ENCODE results near the gene FEZ2.

The FEZ2 gene

GRCh38 chr2:36560726-36561125, 37.2 kb downstream of the FEZ2 start:
- DNase-seq, result no peak

DNA sequence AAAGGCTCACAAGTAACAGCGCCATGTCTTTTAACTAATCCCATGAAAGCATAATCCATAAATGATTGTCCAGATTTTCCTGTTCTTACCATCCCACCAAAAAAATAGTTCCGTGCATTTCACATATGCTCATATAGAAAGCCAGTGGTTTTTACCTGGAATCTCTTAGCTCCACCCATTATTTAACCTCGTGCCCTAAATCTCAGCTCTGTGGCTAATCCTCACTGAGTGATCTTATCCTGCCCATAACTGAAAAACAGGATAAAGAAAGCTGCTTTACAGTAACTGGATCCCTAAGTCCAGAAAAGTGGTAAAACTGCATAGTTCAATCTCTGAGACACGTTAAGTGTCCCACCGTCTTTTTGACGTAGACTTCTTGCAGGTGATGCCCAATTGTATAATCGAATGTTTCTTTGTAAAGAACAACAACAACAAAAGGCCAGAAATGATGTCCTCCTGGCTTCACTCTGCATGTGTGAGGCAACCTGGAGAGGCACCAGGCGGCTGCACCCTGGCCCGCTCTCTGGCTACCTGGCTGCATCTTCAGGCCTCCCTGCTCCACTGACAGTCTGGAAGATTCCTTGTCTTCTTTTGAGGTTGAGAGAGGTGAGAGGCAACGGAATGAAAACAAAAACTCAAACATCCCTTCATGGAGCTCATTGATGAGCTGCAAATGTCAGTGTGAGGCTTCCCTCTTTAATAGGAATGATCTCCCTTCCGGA, 38.6 kb downstream of the FEZ2 start:
- no peak for DNase-seq

- DNase-seq, result no peak
These were observed 41.1 kb downstream of the FEZ2 start for GRCh38 chr2:36556842-36557241.

DNA sequence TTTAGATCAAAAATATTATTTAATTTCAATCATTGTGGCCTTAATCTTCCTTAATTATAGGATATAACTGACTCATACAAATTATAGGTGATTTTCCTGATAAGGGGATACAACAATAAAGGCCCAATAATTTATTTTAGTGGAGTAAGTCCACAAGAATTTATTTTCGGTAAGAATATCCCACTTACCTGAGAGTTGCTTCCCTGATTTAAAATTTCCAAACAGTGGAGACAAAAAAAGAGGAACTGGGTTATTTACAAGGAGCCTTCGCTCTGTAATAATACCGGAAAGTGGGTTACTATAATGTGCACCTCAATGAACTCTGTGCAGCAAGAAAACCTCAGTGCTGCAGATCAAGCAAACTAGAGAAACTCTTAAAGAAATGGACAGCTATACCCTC, 42.2 kb downstream of the FEZ2 start:
- DNase-seq, result no peak

DNA sequence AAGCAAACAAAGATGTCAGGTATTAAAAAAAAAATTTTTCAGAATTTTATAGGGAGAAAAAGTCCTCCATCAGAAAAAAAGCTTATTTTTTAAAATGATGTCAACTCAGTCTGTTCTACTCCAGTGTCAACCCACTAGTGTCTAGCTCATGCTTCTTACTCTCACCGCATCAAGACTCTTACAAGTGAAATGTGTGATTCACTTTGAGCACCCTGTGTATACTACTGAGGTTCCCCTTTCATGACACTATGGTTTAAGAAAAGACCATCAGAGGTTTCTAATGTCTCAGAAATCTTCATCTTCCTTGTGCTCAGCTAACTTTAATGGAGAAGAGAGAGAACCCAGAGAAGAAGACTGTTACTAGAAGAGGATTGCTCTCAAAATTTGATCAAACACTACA, 43.4 kb downstream of the FEZ2 start:
- no peak for DNase-seq

GRCh38 chr2:36553683-36554082, 44.3 kb downstream of the FEZ2 start:
- no peak for DNase-seq

DNA sequence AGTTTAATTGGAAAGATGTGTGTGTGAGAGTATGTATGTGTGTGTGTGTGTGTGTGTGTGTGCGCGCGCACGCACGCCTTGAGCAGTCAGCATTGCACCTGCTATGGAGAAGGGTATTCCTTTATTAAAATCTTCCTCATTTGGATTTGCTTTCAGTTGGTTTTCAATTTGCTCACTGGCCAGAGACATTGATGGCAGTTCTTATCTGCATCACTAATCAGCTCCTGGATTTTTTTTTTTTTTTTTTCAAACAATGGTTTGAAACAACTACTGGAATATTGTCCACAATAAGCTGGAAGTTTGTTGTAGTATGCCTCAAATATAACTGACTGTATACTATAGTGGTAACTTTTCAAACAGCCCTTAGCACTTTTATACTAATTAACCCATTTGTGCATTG, 48.0 kb downstream of the FEZ2 start:
- no peak for DNase-seq

DNA sequence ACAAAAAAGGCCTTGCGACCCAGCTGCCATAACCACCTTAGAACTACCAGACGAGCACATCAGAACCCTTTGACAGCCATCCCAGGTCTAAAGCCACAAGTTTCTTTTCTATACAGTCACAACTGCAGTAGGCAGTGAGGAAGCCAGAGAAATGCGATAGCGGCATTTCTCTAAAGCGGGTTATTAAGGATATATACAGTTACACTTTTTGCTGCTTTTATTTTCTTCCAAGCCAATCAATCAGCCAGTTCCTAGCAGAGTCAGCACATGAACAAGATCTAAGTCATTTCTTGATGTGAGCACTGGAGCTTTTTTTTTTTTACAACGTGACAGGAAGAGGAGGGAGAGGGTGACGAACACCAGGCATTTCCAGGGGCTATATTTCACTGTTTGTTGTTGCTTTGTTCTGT, 48.8 kb downstream of the FEZ2 start:
- peak; percentile 29 to 49 for DNase-seq

DNA sequence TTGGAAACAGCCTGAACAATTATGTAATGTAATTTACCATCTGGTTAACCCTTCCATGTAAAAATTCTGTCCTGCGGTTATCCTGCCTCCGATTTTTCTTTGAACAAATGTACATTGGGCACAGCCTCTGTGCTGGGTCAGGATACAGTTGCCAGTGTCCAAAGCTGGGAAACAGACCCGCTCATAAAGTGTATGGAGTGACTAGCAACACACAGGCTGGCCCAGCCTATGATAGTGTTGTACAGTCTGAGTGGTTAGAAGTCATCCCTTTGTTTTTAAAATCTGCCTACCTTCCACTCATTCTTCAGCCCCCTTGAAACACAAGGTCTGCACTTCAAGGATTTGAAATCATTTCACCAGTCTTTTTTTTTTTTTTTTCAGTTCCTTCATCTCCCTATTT, 50.1 kb downstream of the FEZ2 start:
- no peak for DNase-seq

GRCh38 chr2:36545871-36546416, 52.0 kb downstream of the FEZ2 start:
- no peak for DNase-seq

DNA sequence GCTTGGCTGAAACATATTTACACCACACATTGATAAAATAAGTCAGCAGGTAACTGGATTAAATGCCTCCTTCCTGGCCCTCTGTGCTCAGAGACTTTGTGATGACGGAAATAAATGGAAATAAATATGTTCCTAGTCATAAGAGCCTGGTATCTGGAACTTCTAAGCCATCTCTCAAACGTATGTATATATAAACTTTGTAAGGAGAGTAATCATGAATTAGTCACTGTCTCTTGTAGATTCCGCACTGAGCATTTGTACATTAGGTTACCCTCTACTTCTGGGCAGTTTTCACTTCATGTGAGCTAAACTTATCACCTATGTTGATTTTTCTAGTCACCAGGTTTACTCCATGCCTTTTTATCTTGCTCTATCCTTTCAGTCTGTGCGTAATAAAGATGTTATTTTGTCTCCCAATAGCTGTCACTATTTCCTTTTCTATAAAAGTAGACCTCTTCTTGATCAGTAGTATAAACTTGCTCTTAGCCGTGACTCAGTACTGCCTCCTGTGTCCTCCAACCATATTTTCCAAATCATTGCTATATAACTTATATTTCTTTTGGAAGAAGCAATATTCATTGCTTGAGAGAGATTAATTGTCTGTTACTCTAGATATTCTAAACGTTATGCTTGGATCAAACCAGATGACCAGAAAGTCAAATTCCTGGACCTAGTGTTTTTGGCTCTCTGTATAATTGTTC, 53.2 kb downstream of the FEZ2 start:
- peak in 1 of 2 experiments; percentile 39 for DNase-seq

GRCh38 chr2:36541891-36542595, 55.9 kb downstream of the FEZ2 start:
- DNase-seq, result no peak

DNA sequence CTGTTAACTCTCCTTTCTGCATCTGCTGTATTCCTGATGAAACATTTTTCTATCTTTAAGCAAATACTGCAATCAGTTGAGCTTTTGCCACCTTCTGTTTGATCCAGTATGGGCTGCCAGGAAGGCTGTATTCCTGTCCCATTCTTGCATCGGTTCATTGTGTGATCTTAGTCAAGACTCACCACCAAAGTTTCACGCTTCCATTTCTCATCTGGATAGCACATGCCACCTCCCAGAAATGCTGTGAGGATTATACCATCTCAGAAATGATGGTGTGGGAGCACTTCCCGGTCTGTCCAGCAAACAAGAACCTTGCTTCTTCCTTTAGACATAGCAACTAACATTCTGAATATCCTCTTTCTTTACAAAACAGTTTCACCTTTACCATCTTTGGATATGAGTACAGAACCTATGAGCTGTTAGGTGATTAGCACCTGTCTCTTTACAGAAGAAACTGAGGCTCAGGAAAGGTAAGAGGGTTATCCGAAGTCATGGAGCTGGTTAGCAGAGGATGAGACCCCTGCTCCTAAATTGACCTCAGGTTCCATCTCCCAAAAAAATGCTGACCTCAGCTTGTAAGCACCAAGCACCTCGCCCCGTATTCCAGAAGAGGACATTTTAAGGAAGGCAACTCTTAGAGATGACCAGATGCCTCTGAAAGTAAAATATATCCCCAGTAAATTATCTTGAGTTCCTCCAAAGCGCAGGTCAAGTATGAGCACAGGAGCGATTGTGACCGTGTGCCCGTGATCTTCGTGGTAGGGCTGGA, 56.8 kb downstream of the FEZ2 start:
- no peak for DNase-seq

DNA sequence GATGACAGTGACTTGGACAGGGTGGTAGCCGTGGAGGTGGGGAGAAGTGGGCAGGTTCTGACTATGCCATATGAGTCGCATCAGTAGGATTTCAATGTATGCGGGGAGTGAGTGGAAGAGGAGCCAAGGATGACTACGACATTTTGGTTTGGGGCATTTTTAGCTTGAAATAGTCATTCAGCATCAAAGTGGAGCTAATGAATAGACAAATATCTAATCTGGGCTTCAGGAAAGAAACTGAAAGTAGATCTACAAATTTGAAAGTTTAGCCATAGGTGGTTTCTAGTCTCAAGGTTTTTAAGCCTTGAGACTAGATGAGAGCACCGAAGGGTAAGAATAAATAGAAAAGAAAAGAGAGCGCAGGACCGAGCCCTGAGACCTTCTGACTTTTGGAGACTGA, 58.3 kb downstream of the FEZ2 start:
- DNase-seq, result no peak

DNA sequence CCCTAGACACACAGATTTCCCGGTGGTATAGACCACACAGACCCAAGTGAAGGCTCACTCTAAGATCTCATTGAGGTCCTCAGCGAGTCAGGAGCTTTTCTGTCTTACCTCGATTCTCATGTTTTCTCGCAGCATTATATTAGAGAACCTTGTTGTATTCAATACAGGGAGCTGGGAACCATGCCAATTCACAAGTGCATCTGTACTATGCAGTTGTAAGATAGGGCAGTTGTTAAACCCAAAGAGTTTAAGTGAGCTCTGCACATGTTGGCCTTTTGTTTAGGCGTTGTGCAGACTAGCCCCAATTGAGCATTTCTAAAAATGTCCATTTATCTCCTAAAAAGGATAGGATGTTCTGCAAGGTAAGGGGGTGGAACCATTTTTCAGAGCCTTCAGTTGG, 59.6 kb downstream of the FEZ2 start:
- no peak for DNase-seq

DNA sequence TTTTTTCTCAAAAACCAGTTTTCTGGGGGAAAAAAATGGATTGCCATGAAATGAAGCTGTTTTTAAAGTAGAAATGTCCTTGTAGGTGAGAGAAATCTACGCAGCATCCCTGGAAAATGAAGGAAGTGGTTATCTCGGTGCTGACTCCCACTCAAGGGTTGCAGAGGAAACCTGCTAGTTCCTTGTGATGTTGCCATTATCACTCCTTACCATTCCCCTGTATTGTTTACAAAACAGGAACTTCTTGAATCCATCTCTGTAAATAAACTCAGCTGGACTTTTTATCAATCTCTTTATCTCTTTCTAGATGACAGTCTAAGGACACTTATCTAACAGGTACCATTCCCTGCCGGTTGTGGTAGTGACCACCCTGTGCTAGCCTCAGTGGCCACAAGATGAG, 61.2 kb downstream of the FEZ2 start:
- no peak for DNase-seq

DNA sequence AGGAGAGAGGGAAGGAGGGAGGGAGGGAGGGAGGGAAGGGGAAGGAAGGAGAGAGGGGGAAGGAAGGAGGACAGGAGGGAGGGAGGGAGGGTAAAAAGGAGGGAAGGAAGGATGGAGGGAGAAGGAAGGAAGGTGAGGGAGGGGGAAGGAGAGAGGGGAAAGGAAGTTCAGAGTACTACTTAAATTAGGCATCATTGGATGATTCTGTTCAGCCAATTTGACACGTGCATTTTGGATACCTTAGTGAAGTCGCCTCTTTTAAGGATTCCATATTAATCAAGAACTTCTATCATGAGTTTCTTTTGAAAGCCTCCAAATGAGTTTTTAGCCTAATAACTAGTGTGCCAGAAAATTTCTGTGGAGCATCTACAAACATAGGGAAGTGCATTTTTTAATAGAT, 62.9 kb downstream of the FEZ2 start:
- no peak for DNase-seq

- DNase-seq, result no peak
These were observed 63.6 kb downstream of the FEZ2 start for GRCh38 chr2:36534275-36534799.

GRCh38 chr2:36530983-36531354, 67.0 kb downstream of the FEZ2 start:
- no peak for DNase-seq

DNA sequence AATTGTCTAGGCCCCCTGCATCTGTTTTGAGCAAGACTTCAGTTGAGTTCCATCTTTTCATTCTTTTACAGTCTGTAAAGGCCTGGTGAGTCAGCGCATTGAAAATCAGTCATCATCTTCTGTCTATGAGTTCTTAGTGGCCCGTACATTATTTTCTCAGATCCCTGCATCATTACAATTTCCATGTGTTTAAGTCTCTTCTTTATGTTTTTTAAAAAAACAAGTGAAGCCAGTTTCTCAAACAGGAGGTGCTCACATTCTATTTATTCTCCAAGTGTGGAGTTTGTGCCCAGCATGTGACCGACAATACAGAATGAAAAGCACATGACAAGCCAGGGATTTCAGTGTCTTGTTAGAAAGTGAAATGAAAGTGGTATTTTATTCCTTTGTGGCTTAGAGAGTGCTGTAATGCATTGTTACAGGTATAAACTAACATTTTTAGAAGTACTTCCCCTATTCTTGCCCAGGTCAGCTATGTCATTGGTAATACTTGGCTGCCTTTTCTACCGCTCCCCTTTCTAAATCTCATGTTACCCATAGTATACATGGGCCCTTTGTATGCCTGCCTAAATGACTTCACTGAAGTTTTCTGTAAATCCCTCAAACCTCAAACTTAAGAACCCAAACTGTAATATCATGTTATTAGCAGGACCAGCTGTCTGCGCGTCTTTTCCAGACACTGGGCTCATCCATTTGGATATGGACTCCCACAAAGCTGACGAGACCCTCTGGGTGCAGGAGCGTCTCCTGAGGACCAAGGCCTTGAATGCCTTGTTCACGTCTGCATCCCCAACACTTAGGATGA, 67.6 kb downstream of the FEZ2 start:
- DNase-seq, result no peak

GRCh38 chr2:36528766-36529392, 69.1 kb downstream of the FEZ2 start:
- DNase-seq, result no peak
